ENCODE results near the gene SPACA4.
A peak's percentile ranks its signal among the peaks of the same experiment; 100 is the strongest.

Gene SPACA4

GRCh38 chr19:48606463-48607358, at the start of gene SPACA4:
Gene SPACA4 (plus strand): TSS chr19:48606742. CDS start chr19:48606979, 237 bp downstream.
- Histone ChIP-seq H3K9ac (ENCODE audit: low read depth, low read length) (no peak within 1 kb of the TSS), H3K4me3 (ENCODE audit: low read depth, low read length) (no peak within 1 kb of the TSS), H3K27me3 (ENCODE audit: control insufficient read depth, insufficient read depth, low read length) (no peaks in the 10 kb centered on the region), H3K36me3 (ENCODE audit: control insufficient read depth, insufficient read depth, low read length) (peaks cover under 1% of the 10 kb centered on the region), H3K9me3 (ENCODE audit: control insufficient read depth, insufficient read depth, low read length) (no peaks in the 10 kb centered on the region), H3K4me1 (ENCODE audit: control insufficient read depth, insufficient read depth, low read length) (no peaks in the 10 kb centered on the region)

GRCh38 chr19:48556825-48557224, 49.7 kb upstream of the SPACA4 start:
- no peaks in the 10 kb centered on the region for H3K9me3 ChIP-seq (ENCODE audit: control insufficient read depth, insufficient read depth, low read length)
- no peak overlapping the region for H3K4me3 ChIP-seq (ENCODE audit: low read depth, low read length)
- H3K36me3 ChIP-seq (ENCODE audit: control insufficient read depth, insufficient read depth, low read length): no peaks in the 10 kb centered on the region
- peaks cover 5% of the 10 kb centered on the region for H3K4me1 ChIP-seq (ENCODE audit: control insufficient read depth, insufficient read depth, low read length)
- H3K9ac ChIP-seq (ENCODE audit: low read depth, low read length): no peak overlapping the region
- no peaks in the 10 kb centered on the region for H3K27me3 ChIP-seq (ENCODE audit: control insufficient read depth, insufficient read depth, low read length)

GRCh38 chr19:48558018-48558684, 48.4 kb upstream of the SPACA4 start:
- no peak overlapping the region for H3K9ac ChIP-seq (ENCODE audit: low read depth, low read length)
- no peak overlapping the region for H3K4me3 ChIP-seq (ENCODE audit: low read depth, low read length)
- H3K27me3 ChIP-seq (ENCODE audit: control insufficient read depth, insufficient read depth, low read length): no peaks in the 10 kb centered on the region
- H3K4me1 ChIP-seq (ENCODE audit: control insufficient read depth, insufficient read depth, low read length): peaks cover 5% of the 10 kb centered on the region
- H3K9me3 ChIP-seq (ENCODE audit: control insufficient read depth, insufficient read depth, low read length): no peaks in the 10 kb centered on the region
- no peaks in the 10 kb centered on the region for H3K36me3 ChIP-seq (ENCODE audit: control insufficient read depth, insufficient read depth, low read length)

GRCh38 chr19:48560095-48560530, 46.4 kb upstream of the SPACA4 start:
- no peaks in the 10 kb centered on the region for H3K27me3 ChIP-seq (ENCODE audit: control insufficient read depth, insufficient read depth, low read length)
- no peak overlapping the region for H3K4me3 ChIP-seq (ENCODE audit: low read depth, low read length)
- peaks cover 2% of the 10 kb centered on the region for H3K4me1 ChIP-seq (ENCODE audit: control insufficient read depth, insufficient read depth, low read length)
- H3K9me3 ChIP-seq (ENCODE audit: control insufficient read depth, insufficient read depth, low read length): no peaks in the 10 kb centered on the region
- H3K9ac ChIP-seq (ENCODE audit: low read depth, low read length): no peak overlapping the region
- no peaks in the 10 kb centered on the region for H3K36me3 ChIP-seq (ENCODE audit: control insufficient read depth, insufficient read depth, low read length)

GRCh38 chr19:48561412-48561811, 45.1 kb upstream of the SPACA4 start:
- H3K9me3 ChIP-seq (ENCODE audit: control insufficient read depth, insufficient read depth, low read length): no peaks in the 10 kb centered on the region
- peaks cover under 1% of the 10 kb centered on the region for H3K4me1 ChIP-seq (ENCODE audit: control insufficient read depth, insufficient read depth, low read length)
- H3K4me3 ChIP-seq (ENCODE audit: low read depth, low read length): no peak overlapping the region
- H3K36me3 ChIP-seq (ENCODE audit: control insufficient read depth, insufficient read depth, low read length): no peaks in the 10 kb centered on the region
- no peaks in the 10 kb centered on the region for H3K27me3 ChIP-seq (ENCODE audit: control insufficient read depth, insufficient read depth, low read length)
- no peak overlapping the region for H3K9ac ChIP-seq (ENCODE audit: low read depth, low read length)

GRCh38 chr19:48565090-48565489, 41.5 kb upstream of the SPACA4 start:
- no peak overlapping the region for H3K4me3 ChIP-seq (ENCODE audit: low read depth, low read length)
- no peaks in the 10 kb centered on the region for H3K9me3 ChIP-seq (ENCODE audit: control insufficient read depth, insufficient read depth, low read length)
- peaks cover 3% of the 10 kb centered on the region for H3K4me1 ChIP-seq (ENCODE audit: control insufficient read depth, insufficient read depth, low read length)
- H3K36me3 ChIP-seq (ENCODE audit: control insufficient read depth, insufficient read depth, low read length): no peaks in the 10 kb centered on the region
- no peaks in the 10 kb centered on the region for H3K27me3 ChIP-seq (ENCODE audit: control insufficient read depth, insufficient read depth, low read length)
- no peak overlapping the region for H3K9ac ChIP-seq (ENCODE audit: low read depth, low read length)

- Histone ChIP-seq H3K27me3 (ENCODE audit: control insufficient read depth, insufficient read depth, low read length) (no peaks in the 10 kb centered on the region), H3K9me3 (ENCODE audit: control insufficient read depth, insufficient read depth, low read length) (no peaks in the 10 kb centered on the region), H3K4me3 (ENCODE audit: low read depth, low read length) (peak overlapping the region; percentile 43), H3K9ac (ENCODE audit: low read depth, low read length) (peak overlapping the region; percentile 54), H3K36me3 (ENCODE audit: control insufficient read depth, insufficient read depth, low read length) (no peaks in the 10 kb centered on the region), H3K4me1 (ENCODE audit: control insufficient read depth, insufficient read depth, low read length) (peaks cover 5% of the 10 kb centered on the region)
Observed at GRCh38 chr19:48568345-48568886, 38.1 kb upstream of the SPACA4 start.

- Histone ChIP-seq H3K4me3 (ENCODE audit: low read depth, low read length) (no peak overlapping the region), H3K9ac (ENCODE audit: low read depth, low read length) (no peak overlapping the region), H3K4me1 (ENCODE audit: control insufficient read depth, insufficient read depth, low read length) (peaks cover 8% of the 10 kb centered on the region), H3K9me3 (ENCODE audit: control insufficient read depth, insufficient read depth, low read length) (no peaks in the 10 kb centered on the region), H3K36me3 (ENCODE audit: control insufficient read depth, insufficient read depth, low read length) (no peaks in the 10 kb centered on the region), H3K27me3 (ENCODE audit: control insufficient read depth, insufficient read depth, low read length) (no peaks in the 10 kb centered on the region)
Observed at GRCh38 chr19:48569814-48570213, 36.7 kb upstream of the SPACA4 start.

GRCh38 chr19:48571378-48572162, 35.0 kb upstream of the SPACA4 start:
- Histone ChIP-seq H3K9me3 (ENCODE audit: control insufficient read depth, insufficient read depth, low read length) (no peaks in the 10 kb centered on the region), H3K4me3 (ENCODE audit: low read depth, low read length) (no peak overlapping the region), H3K4me1 (ENCODE audit: control insufficient read depth, insufficient read depth, low read length) (peaks cover 8% of the 10 kb centered on the region), H3K36me3 (ENCODE audit: control insufficient read depth, insufficient read depth, low read length) (no peaks in the 10 kb centered on the region), H3K27me3 (ENCODE audit: control insufficient read depth, insufficient read depth, low read length) (no peaks in the 10 kb centered on the region), H3K9ac (ENCODE audit: low read depth, low read length) (no peak overlapping the region)

- Histone ChIP-seq H3K9ac (ENCODE audit: low read depth, low read length) (no peak overlapping the region), H3K4me3 (ENCODE audit: low read depth, low read length) (no peak overlapping the region), H3K36me3 (ENCODE audit: control insufficient read depth, insufficient read depth, low read length) (no peaks in the 10 kb centered on the region), H3K9me3 (ENCODE audit: control insufficient read depth, insufficient read depth, low read length) (no peaks in the 10 kb centered on the region), H3K27me3 (ENCODE audit: control insufficient read depth, insufficient read depth, low read length) (no peaks in the 10 kb centered on the region), H3K4me1 (ENCODE audit: control insufficient read depth, insufficient read depth, low read length) (peaks cover 8% of the 10 kb centered on the region)
Observed at GRCh38 chr19:48573163-48573505, 33.4 kb upstream of the SPACA4 start.

GRCh38 chr19:48575931-48576622, 30.5 kb upstream of the SPACA4 start:
- Histone ChIP-seq H3K9ac (ENCODE audit: low read depth, low read length) (no peak overlapping the region), H3K36me3 (ENCODE audit: control insufficient read depth, insufficient read depth, low read length) (no peaks in the 10 kb centered on the region), H3K4me1 (ENCODE audit: control insufficient read depth, insufficient read depth, low read length) (peaks cover 5% of the 10 kb centered on the region)

More at GRCh38 chr19:48575931-48576622, 30.5 kb upstream of the SPACA4 start:
- no peaks in the 10 kb centered on the region for H3K9me3 ChIP-seq (ENCODE audit: control insufficient read depth, insufficient read depth, low read length)
- no peaks in the 10 kb centered on the region for H3K27me3 ChIP-seq (ENCODE audit: control insufficient read depth, insufficient read depth, low read length)
- no peak overlapping the region for H3K4me3 ChIP-seq (ENCODE audit: low read depth, low read length)

Data from iPS-15b (cell line).